Measurements from ENCODE around the gene RNASE4.

DNA sequence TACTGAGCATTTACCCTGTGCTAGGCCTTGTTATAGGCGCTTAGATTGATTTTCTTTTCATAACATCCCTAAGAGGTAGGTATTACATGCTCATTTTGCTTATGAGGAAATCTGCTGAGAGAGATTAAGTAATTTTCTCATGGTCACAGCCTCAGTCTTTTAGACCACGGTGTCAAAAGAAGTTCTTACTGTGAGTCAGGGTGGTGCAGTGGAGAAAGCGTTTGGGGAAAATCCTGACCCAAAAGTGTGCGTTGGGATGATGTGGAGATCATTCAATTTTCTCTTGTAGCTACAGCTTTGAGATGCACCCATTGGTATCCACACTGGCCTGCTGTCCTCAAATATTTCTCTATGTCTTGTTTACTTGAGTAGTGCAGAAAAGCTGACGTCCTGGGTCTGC lies 12.4 kb downstream of the RNASE4 start:
- TF ChIP-seq CTCF (IDR thresholded peaks at IDR 0.05) (no peak), POLR2A (IDR thresholded peaks at IDR 0.05) (no peak)
